GM19240 (cell line): ENCODE results near the gene WDR55.
"Not testable (repeated sequence)": the region's sequence is repeated elsewhere in the genome, so short reads cannot be mapped to it uniquely, and the experiment has no call there.

Experiments
- DNase-seq: peaks from one replicate; pipeline ENCODE4 v3.0.0; 2011; ENCODE audit warnings: low spot score; ENCODE audit not compliant: insufficient read length

WDR55 gene

GRCh38 chr5:140708787-140709186, 44.1 kb downstream of the WDR55 start:
- DNase-seq = not testable (repeated sequence)

GRCh38 chr5:140710899-140711552, 46.3 kb downstream of the WDR55 start:
- peak; percentile 50 for DNase-seq

GRCh38 chr5:140711794-140712193, 47.1 kb downstream of the WDR55 start:
- no peak for DNase-seq

- DNase-seq = no peak
Observed at GRCh38 chr5:140713562-140714094, 48.9 kb downstream of the WDR55 start.

GRCh38 chr5:140716238-140716637, 51.5 kb downstream of the WDR55 start:
- not testable (repeated sequence) for DNase-seq

GRCh38 chr5:140718266-140718592, 53.5 kb downstream of the WDR55 start:
- DNase-seq = no peak

- DNase-seq = not testable (repeated sequence)
Observed at GRCh38 chr5:140720738-140721137, 56.0 kb downstream of the WDR55 start.

- not testable (repeated sequence) for DNase-seq
Observed at GRCh38 chr5:140721395-140721794, 56.7 kb downstream of the WDR55 start.
